Measurements from ENCODE around the gene SLC16A10.
"Not testable (repeated sequence)": the region's sequence is repeated elsewhere in the genome, so short reads cannot be mapped to it uniquely, and the experiment has no call there.

Gene SLC16A10

DNA sequence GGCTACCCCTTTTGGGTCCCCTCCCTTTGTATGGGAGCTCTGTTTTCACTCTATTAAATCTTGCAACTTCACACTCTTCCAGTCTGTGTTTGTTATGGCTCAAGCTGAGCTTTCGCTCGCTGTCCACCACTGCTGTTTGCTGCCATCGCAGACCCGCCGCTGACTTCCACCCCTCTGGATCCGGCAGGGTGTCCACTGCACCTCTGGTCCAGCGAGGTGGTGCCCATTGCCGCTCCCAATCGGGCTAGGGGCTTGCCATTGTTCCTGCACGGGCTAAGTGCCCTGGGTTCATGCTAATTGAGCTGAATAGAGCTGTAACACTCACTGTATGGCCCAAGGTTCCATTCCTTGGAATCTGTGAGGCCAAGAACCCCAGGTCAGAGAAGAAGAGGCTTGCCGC lies 43.7 kb downstream of the SLC16A10 start:
- not testable (repeated sequence) for DNase-seq (ENCODE audit: low read depth, low spot score)

DNA sequence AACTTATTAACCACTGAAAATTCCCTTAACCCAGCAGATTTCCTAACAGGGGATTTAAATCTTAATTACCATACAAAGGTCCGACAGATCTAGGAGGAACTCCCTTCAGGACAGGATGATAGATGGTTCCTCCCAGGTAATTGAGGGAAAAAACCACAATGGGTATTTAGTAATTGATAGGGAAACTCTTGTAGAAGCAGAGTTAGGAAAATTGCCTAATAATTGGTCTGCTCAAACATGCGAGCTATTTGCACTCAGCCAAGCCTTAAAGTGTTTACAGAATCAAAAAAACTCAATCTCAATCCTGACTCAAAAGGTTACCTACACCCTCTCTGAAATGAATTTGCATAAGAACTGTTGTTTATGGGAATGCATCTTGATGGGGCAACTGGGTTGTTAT lies 45.4 kb downstream of the SLC16A10 start:
- DNase-seq (ENCODE audit: low read depth, low spot score), result not testable (repeated sequence)

DNA sequence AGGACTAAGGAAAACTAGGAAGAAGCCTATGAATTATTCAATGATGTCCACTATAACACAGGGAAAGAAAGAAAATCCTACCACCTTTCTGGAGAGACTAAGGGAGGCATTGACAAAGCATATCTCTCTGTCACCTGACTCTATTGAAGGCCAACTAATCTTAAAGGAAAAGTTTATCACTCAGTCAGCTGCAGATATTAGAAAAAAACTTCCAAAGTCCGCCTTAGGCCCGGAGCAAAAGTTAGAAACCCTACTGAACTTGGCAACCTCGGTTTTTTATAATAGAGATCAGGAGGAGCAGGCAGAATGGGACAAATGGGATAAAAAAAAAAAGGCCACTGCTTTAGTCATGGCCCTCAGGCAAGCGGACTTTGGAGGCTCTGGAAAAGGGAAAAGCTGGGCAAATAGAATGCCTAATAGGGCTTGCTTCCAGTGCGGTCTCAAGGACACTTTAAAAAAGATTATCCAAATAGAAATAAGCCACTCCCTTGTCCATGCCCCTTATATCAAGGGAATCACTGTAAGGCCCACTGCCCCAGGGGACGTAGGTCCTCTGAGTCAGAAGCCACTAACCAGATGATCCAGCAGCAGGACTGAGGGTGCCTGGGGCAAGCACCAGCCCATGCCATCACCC lies 47.0 kb downstream of the SLC16A10 start:
- DNase-seq (ENCODE audit: low read depth, low spot score), result not testable (repeated sequence)

DNA sequence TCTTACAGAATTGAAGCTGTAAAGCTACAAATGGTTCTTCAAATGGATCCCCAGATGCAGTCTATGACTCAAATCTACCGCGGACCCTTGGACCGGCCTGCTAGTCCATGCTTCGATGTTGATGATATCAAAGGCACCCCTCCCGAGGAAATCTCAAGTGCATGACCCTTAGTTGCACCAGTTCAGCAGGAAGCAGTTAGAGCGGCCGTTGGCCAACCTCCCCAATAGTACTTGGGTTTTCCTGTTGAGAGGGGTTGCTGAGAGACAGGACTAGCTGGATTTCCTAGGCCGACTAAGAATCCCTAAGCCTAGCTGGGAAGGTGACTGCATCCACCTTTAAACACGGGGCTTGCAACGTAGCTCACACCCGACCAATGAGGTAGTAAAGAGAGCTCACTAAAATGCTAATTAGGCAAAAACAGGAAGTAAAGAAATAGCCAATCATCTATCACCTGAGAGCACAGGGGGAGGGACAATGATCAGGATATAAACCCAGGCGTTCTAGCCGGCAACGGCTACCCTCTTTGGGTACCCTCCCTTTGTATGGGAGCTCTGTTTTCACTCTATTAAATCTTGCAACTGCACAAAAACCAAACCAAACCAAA lies 50.3 kb downstream of the SLC16A10 start:
- DNase-seq (ENCODE audit: low read depth, low spot score), result not testable (repeated sequence)

DNA sequence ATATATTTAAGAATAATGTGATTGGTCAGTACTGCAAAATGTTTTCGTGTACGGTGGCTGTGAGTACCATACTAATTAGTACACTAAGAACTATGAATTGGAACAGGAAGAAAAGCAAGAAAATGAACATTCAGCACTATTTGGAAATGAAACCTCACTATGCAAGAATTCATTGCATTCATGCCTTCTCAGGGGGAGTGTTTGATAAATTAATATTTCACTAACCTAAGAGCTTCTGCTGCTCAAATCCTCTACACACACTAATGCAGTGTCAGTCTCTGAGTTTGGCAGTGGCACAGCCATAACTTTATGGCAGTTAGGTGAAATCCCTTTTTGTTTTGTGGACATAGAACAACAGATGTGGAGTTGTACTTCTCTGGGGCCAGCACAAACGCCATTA lies 60.1 kb downstream of the SLC16A10 start:
- DNase-seq (ENCODE audit: low read depth, low spot score), result no peak

DNA sequence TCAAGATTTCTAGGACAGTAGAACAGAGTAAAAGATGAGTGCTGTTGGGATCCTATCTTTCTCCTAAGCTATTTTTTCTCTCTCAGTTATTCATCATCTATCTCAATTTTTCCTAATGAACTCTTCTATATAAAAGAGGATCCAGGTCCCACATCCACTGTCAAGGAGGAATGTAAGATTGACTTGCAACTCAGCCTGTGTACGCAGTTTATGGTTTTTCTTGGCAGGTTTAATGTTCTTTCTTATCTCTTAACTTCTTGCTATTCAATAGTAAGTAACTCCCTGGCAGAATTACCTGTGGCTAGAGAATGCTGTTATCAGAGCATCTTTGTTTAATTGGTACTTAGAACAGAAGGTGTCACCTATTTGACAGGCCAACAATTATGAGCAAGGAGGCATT lies 60.8 kb downstream of the SLC16A10 start:
- DNase-seq (ENCODE audit: low read depth, low spot score), result no peak

DNA sequence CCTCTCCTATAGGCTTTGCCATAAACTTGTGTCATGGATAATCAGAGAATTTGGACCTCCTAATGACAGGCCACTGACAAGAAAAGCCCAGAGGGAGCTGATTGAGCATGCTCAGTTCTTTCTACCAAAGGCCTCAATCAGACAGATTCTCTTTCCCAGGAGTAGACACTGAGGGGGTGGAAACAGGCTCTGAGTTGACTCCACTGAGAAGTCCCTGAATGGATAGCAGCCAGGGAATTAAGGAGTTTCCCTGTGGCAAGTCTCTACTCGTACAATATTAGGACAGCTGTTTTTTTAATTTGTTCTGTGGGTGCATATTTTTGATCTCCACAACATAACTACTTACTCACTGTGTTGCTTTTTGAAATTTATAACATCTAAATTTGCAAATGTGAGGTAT lies 63.3 kb downstream of the SLC16A10 start:
- no peak for DNase-seq (ENCODE audit: low read depth, low spot score)

DNA sequence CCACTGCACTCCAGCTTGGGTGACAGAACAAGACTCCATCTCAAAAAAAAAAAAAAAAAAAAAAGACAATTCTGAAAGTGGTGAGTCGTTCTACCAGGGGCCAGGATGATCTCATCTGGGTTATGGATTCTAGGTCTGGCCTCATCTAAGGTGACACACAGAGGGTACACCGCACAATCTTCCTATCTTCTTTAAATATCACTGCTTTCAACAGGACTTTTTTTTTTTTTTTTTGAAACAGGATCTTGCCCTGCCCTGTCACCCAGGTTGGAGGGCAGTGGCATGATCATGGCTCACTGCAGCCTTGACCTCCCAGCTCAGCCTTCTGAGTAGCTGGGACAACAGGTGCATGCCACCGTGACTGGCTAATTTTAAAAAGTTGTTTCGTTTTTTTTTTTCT lies 67.7 kb downstream of the SLC16A10 start:
- no peak for DNase-seq (ENCODE audit: low read depth, low spot score)

DNA sequence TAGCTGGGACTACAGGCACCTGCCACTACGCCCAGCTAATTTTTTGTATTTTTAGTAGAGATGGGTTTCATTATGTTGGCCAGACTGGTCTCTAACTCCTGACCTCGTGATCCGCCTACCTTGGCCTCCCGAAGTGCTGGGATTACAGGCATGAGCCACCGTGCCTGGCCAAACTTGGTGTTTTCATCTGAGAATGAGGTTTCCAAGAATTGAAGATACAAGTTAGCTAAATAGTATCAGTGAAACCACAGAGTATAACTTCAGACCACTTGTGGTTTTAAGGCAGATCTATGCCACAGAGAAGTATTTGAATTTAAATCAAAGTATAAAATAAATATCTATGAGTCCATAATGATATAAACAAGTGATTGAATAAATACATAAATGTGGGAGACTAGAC lies 70.1 kb downstream of the SLC16A10 start:
- no peak for DNase-seq (ENCODE audit: low read depth, low spot score)

DNA sequence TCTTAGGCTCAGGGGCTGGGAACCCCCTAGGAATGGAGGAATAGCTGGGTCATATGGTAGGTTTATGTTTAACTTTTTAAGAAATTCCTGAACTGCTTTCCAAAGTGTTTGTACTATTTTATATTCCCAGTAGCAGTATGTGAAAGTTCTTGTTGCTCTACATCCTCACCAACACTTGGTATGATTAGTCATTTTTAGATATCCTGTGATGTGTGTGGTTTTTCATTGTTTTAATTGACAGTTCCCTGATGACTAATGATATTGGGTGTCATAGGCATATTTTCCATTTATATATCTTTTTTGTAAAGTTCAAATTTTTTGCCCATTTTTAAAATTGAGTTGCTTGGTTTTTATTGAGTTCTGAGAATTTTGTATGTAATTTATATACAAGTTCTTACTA lies 72.3 kb downstream of the SLC16A10 start:
- DNase-seq (ENCODE audit: low read depth, low spot score), result no peak

DNA sequence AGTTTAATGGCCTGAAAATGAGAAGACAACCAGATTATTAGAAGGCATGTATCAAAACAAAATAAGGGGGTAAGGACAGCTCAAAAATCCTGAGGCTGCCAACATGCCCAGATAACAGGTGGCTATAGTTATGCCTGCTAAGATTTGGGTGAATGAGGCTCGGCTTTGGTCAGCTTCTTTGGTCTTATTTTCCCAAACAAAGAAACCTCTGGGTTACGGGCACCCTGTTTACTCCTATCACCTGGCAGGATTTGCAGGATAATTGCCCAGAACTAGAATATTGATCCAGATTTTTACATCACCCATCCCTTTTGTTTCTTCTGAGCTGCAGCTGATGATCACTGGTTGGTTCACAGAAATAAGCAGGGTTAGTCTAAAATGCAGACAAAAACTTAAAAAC lies 74.3 kb downstream of the SLC16A10 start:
- DNase-seq (ENCODE audit: low read depth, low spot score), result no peak

DNA sequence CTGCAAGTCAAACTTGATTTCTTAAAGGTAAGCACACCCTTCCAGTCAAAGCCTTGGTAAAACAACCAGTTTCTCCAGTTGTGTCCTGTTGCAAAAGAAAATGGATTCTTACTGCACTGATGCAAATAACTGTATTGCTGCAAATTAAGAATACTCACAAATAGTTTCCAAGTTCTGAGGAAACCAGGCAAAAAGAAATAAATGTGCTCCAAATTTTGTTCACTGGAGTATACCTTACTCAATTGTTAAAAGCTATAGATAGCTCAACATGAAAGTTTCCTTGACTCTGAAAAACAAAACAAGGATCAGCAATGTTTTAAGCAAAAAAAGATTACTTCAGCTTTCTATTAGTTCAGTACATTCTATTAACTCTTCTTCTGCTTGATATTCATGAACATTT lies 75.2 kb downstream of the SLC16A10 start:
- no peak for DNase-seq (ENCODE audit: low read depth, low spot score)

DNA sequence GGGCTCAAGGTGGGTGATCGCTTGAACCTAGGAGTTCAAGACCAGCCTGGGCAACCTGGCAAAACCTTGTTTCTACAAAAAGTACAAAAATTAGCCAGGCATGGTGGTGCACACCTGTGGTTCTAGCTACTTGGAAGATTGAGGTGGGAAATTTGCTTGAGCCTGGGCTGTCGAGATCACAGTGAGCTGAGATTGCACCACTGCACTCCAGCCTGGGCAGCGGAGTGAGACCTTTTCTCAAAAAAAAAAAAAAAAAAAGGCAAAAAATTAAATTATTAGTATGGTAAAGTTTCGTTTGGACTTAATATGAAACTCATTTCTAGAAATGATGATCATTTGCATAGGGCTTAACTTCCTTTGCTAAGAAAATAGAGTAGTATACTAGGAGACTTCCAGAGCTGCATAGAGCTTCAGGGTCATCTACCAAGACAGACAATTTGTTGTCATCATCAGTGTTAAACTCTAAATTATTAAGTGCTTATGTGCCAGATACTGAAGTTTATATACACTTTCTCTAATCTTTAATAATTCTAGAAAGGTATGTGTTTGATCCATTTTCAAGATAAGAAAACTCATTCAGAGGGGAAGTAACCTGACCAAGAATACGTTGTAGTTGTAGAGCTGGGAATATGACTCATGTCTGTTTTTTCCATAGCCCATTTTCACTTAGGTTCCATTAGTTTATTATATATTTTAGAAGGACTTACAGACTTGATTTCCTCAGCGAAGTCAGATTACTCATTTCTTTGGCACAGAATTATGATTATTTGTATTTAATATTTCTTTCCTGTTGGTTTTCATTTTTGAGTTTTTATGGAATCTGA lies 84.5 kb downstream of the SLC16A10 start:
- DNase-seq (ENCODE audit: low read depth, low spot score), result no peak

DNA sequence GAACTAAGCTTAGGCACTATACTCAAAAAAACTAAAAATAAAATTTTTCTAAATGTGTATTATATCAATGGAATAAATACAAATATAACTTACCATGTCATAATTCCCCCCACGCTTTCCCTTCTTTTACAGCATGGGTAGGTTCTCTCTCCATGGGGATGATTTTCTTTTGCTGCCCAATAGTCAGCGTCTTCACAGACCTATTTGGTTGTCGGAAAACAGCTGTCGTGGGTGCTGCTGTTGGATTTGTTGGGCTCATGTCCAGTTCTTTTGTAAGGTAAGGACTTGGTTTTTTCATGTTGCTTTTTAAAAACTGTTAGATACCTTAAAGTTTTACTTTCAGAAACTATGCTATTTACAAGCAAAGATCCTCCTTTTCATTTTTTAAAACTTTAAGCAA lies 85.3 kb downstream of the SLC16A10 start:
- DNase-seq (ENCODE audit: low read depth, low spot score), result no peak

DNA sequence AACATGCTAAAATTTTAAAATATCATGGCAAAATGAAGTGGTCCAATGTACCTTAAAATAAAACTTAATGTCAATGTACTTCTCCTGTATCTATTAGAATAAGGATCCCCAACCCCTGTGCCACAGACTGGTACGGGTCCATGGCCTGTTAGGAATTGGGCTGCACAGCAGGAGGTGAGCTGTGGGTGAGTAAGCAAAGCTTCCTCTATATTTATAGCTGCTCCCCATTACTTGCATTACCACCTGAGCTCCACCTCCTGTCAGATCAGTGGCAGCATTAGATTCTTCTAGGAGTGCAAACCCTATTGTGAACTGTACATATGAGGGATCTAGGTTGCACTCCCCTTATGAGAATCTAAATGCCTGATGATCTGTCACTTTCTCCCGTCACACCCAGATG lies 86.0 kb downstream of the SLC16A10 start:
- DNase-seq (ENCODE audit: low read depth, low spot score), result no peak

DNA sequence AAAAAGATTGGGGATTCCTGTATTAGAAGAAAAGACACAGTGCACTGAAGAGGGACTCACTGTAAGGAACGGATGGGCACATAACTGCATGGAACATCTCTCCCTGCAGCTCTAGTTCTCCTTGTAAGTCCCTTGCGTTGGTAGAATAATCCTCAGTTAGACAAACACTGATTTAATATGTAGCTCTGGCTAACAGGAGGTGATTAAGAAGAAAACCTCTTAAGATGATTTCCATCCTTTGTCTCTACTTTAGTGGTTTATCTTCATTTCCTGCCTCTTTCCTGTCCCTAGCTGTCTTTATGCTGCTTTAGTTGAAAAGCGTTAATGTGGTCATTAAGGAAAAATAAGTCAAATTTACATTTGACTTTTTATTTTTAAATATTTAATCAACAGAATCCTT lies 86.6 kb downstream of the SLC16A10 start:
- DNase-seq (ENCODE audit: low read depth, low spot score), result no peak

DNA sequence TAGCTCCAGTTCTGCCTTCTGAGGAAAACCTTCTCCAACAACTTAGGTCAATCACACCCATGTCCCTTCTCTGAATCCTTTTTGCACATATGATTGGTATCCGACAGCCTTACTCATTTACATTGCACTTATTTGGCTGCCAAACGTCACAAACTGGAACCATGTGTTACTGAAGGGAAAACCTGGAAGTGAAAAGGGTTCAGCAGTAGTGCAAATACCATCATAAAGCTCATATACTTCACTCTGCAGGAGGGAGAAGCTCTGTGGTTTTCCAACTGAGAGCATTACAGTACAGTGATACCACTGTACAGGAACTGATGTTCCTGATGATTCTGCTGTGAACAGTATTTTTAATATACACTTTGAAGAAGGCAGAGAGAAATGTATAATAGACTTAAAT lies 87.8 kb downstream of the SLC16A10 start:
- DNase-seq (ENCODE audit: low read depth, low spot score), result no peak

DNA sequence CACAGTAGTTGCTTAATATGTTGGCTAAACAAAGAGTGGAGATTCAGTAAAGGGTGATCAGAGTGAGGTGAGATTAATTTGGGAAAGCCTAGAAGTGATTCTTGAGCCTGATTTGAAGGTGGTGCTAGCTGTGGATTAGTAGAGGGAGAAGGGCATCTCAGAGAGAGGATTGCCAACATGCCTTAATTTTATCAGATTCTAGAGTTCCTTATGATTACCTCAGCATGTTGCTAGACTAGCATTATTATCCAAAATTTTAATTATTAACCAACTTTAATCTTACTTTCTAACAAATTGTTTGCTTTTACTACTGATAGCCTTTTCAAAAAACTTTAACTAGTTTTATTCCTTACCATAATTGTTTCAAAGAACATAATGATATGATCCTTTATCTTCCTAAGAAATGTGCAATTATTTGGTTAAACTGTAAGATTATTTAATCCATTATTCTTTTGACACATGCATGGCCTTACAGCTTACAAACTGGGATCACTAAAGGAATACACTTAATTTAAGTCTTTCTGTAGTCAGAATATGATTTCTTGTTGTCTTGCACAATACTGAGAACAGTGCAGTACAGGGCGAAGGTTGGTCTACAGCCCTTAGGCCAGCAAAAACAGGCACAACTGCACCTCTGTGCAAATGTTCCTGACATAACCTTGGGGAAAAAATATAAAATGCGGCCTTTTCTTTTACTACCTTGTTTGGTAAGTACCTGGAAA lies 88.9 kb downstream of the SLC16A10 start:
- no peak for DNase-seq (ENCODE audit: low read depth, low spot score)

DNA sequence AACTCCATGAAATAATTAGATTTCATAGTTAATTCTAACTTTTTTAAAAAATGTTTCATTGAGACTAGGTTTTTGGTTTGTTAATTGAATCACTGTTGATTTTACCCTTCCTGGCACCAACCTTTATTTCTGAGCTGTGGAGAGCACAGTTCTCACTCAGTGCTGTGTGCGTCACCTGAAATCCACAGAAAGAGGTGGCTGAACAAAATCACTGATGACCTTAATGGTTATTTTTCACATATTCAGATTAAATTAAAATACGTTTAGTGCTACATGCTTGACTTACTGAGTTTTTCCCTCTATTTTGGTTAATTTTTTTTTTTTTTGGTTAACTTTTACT lies 89.4 kb downstream of the SLC16A10 start:
- DNase-seq (ENCODE audit: low read depth, low spot score), result no peak

DNA sequence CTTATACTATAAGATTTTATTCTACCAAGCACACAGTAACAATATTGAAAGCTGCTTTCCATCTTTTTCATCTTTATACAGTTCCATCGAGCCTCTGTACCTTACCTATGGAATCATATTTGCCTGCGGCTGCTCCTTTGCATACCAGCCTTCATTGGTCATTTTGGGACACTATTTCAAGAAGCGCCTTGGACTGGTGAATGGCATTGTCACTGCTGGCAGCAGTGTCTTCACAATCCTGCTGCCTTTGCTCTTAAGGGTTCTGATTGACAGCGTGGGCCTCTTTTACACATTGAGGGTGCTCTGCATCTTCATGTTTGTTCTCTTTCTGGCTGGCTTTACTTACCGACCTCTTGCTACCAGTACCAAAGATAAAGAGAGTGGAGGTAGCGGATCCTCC lies 89.8 kb downstream of the SLC16A10 start:
- DNase-seq (ENCODE audit: low read depth, low spot score), result no peak

DNA sequence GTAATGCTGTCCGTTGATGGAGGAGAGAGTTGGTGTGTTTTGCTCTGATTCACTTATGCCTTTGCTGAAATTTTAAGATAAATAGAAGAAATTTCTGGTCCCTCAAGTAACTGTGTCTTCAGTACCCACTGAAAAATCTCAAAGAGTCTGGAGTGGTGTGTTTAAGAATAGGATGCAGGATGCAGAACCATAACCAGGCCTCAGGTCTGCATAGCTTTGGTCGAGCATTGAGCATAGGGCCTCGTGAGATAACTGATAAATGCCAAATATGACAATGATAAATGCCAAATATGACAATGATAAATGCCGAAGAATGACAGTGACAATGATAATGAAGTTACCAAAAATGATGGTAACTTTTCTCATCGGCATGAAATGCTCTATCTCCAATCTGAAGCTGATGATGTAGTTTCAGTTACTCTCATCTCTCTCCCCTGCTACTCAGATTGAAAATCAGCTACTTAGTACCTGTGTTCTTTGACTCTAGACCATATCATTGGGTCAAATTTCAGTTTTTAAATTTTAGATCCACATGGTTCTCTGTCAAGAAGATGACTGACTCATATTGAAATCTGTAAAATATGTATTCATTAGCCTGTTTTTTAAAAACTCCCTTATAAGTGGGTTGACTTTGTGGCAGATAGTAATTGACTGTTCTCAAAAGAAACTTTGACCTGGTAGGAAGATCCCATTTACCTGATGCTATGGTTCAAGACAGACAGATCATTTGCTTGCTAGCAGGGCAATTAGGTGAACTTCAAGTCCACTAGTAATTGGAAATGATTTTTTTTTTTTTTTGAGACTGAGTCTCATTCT lies 96.6 kb downstream of the SLC16A10 start:
- DNase-seq (ENCODE audit: low read depth, low spot score), result no peak
